GM13976 (cell line): ENCODE measurements around the gene RARB.

ENCODE experiments used
- DNase-seq: peaks from one replicate; pipeline ENCODE4 v3.0.0; 2012; ENCODE audit warnings: low spot score
- CTCF ChIP-seq: IDR thresholded peaks from 2 replicates; pipeline ENCODE4 v1.5.1; 2012; ENCODE audit warnings: borderline replicate concordance, mild to moderate bottlenecking; ENCODE audit not compliant: insufficient read depth; ENCODE audit errors: extremely low read depth, missing control alignments, control extremely low read depth
- in situ Hi-C: fragments of 300-500 bp; cut with MboI; formaldehyde crosslinking; loops from one replicate; pipeline ENCODE4 v1.12.0; 2022; ENCODE audit warnings: low sequenced_read_pairs, mixed read lengths, inconsistent platforms; ENCODE audit not compliant: unreplicated experiment

Gene RARB

GRCh38 chr3:25619382-25619781 lies 191.3 kb downstream of the RARB start:
- DNase-seq, result no peak
- no peak for TF ChIP-seq CTCF
- in situ Hi-C loops, result no loop called here

GRCh38 chr3:25620493-25620892 lies 192.4 kb downstream of the RARB start:
- DNase-seq, result no peak
- no peak for TF ChIP-seq CTCF
- in situ Hi-C loops, result no loop called here

GRCh38 chr3:25621087-25621486 lies 193.0 kb downstream of the RARB start:
- no peak for DNase-seq
- in situ Hi-C loops, result no loop called here
- TF ChIP-seq CTCF, result no peak

- DNase-seq, result no peak
- in situ Hi-C loops, result no loop called here
- no peak for TF ChIP-seq CTCF
These were observed 203.9 kb downstream of the RARB start for GRCh38 chr3:25631989-25632388.

GRCh38 chr3:25633919-25634318 lies 205.9 kb downstream of the RARB start:
- DNase-seq, result no peak
- TF ChIP-seq CTCF, result no peak
- in situ Hi-C loops, result no loop called here

- no peak for TF ChIP-seq CTCF
- DNase-seq, result no peak
- in situ Hi-C loops, result no loop called here
These were observed 207.0 kb downstream of the RARB start for GRCh38 chr3:25635038-25635437.
